CD1c-positive myeloid dendritic cell (primary cell): ENCODE results near the gene DSCAML1.
A peak's percentile ranks its signal among the peaks of the same experiment; 100 is the strongest.

Experiments used
- DNase-seq: peaks from one replicate; pipeline ENCODE4 v3.0.0-alpha.2; 2016; ENCODE audit errors: extremely low spot score

Gene DSCAML1

DNA sequence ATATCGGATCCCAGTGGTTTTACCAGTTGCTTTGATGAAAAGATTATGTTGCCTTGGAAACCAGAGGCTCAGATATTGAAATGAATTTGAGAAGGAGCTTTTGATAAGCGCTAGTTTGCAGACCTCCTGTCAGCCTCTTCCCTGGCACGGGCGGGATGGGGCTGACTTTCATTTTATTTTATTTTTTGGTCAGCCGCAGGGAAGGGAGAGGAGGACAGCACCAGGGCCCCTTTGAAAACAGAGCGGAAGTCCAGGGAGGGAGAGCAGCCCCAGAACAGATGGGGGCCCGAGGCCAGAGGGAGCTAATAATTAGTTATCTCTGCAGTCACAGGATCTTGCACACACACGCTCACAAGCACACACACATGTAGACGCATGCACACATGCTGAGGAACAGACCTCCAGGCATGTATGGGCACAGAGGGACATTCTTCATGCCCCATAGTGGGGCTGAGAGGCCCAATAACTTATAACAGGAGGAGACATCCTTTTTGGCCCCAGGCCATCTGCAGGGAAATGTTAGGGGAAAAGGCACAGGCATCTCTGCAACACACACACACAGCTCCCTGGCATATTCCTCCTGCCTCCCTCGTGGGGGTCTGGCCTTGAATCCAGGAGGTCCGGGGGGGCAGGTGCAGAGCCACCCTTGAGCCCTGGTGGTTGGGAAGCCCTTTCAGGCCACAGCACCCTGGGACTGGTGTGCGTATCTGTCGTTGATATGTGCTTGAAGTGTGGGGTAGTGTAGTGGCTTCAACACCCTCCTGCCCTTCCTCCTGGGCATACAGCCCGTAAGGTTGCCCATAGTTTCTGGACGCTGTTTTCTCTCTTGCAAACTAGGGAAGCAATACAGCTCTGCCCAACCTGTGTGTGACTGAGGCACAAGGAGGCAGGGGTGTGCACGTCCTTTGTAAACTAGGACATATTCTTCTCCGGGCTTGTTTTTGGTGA lies 352.0 kb downstream of the DSCAML1 start:
- no peak for DNase-seq

DNA sequence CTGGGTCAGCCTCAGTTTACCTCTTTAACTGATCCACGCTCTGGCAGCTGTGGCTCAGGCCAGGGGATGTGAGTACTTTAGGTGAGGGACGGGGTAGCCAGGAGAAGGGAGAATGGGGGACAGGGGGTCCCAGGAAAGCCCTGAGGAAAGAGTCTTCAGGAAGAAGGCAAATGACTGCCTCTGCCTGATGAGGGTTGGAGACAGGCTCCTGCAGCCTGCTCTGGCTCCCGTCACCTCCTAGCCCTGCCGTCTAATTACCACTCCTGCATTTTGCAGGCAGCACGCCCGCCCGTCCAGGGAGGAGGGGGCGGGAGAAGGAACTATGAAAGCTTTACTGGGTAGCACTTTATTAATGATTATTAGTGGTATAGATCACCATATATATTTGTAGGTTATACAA lies 352.8 kb downstream of the DSCAML1 start:
- no peak for DNase-seq

DNA sequence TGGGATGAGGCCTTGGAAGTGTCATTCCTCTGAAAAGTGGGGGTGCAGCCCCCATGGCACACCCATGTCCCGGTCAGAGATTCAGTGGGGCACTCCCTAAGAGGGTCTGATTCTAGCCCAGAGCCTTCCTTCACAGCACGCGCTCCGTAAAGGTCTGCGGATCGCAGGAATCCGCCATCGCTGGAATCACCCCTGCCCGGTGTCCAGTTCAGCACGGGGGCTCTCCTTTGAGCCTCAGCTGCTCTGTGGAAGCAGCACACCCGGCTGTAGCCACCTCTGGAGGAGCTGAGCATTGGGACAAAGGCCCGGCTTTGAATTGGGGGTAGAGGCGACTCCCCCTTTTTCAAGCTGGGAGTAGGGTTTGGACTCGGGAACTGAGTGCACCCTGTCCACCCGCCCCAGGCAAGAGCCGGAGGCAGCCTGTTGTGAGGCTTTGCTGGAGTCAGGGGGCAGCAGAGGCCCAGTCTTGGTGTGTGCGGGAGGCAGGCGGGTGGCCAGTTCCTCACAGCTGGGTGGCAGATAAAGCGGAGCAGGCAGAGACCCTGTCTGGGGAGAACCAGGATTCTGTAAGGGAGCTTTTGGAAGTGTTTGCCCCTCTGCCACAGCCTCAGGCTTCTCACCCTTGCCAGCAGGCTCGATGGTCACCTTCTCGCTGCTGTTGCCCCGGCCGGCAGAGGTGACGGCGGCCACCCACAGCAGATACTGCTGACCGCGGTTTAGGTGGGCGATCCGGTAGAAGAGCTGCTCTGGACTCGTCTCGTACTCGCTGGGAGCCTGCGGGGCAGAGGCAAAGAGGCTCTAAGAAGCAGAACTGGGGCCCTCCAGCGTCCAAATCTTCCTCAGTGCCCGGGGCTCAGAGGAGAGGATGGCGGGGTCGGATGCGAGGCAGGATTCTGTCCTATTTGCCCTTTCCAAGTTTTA lies 353.5 kb downstream of the DSCAML1 start:
- DNase-seq, result peak; percentile 47

DNA sequence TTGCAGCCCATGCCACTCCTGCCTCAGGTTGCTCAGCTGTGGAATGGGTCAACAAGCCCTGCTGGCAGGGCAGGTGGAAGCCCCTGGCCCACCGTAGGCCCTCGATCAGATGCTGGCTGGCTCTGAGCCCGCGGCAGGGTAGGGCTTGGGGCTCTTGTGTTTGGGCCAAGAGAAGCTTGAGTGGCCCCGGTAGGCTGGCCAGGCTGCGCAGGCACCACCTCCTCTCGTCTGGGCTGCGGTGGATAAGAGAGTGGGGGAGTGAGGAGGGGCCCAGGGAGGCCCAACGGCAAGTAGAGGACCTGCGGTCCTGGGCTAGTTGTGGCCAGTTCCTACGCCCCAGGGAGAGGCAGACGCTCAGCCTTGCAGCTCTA lies 354.2 kb downstream of the DSCAML1 start:
- no peak for DNase-seq

DNA sequence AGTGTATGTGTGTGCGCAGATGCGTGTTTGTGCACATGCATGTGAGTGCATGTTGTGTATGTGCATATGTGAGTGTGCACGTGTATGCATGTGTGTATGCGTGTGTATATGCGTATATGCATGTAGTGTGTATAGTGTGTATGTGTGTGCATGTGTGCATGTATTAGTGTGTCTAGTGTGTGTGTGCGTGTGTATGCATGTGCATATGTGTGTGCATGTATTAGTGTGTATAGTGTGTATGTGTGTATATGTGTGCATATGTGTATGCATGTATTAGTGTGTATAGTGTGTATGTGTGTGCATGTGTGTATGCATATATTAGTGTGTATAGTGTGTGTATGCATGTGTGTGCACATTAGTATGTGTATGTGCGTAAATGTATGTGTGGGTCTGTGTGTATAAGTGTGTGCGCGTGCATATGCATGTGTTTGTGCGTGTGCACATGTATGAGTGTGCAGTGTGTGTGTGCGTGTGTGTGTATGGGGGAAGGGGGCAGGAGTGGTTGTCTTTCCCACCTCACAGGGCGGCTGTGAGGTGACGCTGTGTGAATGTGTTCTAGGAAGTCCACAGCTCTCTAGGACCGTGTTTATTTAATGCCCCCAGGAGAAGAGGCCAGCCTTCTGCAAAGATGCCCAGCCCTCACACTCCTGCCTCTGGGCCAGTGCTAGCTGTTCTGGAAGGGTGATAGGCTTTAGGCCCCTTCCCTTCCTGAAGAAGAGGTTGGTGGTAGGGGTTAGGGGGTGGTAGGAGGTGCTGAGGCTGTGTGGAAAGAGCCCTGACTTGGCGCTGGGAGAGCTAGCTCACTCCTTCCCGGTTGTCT lies 354.8 kb downstream of the DSCAML1 start:
- no peak for DNase-seq

DNA sequence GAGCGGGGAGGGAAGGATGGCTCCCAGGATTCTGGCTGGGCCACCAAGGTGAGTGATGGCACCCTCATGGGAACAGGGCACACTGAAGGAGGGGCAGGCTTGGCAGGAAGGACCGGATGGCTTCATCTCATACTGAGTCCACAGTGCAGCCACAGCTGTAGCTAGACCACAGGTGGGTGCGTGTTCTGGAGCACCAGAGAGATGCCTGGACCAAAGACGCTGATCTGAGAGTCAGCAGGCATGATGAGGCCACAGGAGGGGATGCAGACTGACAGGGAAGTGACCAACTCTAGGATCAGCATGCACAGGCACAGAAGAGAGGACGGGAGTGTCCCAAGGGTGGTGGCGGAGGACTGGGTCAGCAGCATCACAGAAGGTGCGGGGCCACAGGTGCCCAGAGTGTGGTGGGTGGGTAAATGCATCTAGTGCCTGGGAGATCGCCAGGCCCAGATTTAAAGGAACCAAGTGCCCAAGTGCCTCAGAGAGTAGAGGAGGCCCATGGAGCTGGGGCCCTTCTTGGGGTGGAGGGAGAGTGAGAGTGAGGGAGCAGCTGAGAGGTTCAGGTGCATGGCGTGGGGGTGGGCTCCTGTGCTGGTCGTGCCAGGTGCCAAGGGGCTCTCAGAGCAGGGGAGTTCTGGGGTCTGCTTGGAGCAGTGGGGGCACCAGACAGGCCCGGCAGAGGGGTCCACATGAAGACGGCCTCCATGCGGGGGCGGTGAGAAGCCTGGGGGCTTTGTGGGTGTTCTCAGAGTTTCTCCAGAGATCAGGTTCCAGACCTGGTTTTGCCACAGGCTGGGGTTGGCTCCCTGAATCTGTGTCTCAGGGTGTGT lies 355.7 kb downstream of the DSCAML1 start:
- DNase-seq, result no peak

DNA sequence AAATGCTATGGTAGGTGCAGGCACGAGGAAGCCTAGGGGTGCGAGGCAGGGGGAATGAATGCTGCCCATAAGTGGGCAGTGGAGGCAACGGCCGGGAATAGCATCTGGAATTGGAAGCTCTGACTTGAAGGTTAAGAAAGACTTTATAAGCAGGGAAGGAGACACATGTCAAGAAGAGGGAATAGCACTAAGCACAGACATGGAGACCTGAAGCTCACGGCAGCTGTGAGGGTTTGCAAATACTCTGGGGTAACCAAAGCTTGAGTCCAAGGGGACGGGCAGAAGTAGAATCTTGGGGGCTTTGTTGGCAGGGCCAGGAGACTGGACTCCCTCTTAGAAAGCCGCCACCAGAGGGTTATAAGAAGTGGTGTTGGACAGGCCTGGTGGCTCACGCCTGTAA lies 356.8 kb downstream of the DSCAML1 start:
- DNase-seq, result no peak

DNA sequence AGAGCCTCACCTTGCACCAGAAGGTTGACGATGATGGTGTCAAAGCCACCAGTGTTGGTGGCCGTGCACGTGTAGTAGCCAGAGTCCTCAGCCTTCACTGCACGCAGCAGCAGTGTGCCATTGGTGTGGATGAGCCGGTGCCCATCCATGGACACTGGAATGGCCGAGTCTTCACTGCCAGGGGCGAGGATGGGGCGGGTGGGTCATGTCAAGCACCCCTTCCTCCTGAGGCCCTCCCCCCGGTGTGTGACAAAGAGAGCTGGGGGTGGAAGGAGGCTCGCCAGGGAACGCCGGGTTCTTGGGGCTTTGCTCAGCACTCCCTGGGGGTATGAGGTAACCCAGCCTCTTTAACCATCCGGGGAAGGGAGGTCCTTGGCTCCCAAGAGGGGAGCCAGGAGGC lies 357.8 kb downstream of the DSCAML1 start:
- DNase-seq, result no peak

DNA sequence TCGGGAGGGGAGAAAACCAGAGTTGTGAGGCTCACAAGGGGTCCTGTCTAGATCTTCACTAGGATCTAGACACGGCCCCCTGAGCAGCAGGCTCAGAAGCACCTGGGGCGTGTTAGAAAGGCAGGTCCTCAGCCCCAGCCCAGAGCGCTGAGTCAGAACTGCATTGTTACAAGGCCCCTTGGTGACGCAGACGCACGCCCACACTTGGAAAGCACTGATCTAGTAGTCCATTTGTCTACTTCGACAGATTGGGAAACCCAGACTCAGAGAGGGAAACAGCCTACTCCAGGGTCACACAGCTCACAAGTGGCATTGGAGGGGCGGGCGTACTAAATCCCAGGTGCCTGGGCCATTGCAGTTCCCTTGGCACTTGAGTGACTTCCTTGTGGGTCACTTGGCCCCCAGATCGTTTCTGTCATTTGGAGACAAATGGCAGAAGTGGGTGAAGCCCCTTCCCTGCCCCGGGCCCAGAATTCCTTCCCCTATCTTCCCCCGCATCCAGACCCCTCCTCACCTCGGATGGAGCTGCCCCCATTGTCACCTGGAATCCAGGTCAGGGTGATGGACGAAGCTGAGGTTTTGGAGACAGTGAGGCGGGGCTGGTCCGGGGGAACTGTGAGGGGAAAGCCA lies 358.5 kb downstream of the DSCAML1 start:
- no peak for DNase-seq

DNA sequence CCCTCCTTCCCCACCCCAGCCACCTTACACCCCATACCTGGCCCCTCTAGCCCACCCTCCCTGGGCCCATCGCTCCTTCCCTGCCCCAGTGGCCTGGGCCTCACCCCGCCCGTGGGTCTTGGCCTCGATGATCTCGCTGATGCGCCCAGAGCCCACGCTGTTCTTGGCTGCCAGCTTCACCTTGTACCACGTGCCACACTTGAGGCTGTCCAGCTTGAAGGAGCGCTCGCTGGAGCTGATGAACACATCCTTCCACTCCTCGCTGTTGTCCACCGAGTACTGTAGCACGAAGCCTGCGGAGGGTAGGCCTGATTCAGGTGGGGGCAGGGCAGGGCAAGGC lies 359.3 kb downstream of the DSCAML1 start:
- no peak for DNase-seq

DNA sequence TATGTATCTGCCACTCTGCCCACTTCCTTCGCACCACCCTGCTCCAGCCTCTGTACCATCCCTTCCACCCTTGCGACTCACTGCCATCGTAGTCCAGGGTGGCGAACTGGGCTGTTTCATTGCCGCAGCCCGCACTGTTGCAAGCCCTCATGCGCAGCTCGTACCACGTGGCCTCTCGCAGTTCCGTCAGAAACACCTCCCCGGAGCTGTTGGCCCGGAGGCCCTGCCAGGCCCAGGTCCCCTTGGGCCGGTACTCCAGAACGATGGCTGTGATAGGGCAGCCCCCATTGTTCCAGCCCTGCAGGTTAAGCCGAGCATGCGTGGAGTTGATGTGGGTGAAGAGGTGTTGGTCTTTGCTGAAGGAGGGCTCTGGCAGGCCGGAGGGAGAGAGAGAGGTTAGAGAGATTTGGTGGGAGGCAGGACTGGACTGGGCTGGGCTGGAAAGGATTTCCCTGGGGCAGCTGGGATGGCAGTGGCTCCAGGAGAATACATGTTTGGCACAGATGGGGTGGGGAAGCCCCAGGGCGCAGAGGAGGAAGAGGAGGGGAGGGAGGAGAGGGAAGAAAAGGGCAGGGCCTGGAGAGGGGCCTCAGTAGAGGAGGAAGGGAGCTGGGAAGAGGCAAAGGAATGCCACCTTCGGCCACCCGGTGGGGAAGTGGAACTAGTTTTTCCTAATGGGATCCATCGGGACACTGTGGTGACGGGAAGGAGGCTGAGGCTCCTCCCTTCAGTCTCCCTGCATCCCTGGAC lies 359.8 kb downstream of the DSCAML1 start:
- no peak for DNase-seq

DNA sequence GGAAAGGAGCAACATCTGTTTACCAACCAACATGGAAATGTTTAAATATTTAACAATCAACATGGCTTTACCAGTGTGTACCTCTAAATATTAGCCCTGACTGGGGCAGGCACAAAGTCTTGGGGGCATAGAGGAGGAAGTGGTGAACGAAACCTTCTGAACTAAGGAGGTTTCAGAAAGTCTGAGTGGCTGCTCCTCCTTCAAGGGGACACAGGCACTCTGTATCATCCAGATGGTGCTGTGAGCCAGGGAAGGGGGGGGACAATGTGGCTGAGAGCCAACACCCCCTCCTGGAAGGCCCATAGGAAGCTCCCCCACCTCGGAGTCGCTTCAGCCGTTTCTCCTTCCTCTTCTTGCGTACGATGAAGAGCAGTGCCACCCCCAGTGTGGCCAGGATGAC lies 361.7 kb downstream of the DSCAML1 start:
- no peak for DNase-seq

DNA sequence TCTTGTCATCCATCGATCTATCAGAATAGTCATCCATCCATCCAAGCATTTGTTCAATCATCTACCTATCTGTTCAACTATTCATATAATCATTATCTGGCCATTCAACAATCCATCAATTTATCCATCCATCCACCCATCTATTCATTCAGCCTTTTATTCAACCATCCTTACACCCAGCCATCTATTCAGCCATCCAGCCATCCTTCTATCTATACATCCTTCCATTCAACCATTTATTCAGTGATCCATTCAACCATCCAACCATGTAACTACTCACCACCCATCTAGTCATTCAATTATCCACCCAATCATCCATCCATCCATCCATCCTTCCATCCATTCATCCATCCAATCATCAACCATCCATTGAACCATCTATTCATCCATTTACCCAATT lies 362.5 kb downstream of the DSCAML1 start:
- DNase-seq, result no peak

DNA sequence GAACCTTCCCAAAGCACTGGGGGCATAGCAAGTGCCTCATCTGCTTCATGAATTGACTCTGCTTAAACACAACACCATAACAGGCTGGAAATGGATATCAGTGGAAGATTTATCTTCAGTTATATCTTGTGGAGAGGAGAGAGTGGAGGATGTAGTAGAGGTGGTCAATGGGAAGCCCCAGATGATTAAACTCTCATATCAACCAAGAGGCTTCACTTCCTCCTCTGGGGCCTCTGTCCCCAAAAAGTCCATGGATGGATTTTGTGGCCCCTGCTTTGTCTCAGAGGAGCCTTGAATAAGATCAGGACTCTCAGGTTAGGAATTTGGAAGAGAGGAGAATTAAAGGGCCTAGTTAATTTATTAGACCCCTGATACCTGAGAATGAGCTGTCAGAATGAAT lies 363.3 kb downstream of the DSCAML1 start:
- DNase-seq, result no peak

DNA sequence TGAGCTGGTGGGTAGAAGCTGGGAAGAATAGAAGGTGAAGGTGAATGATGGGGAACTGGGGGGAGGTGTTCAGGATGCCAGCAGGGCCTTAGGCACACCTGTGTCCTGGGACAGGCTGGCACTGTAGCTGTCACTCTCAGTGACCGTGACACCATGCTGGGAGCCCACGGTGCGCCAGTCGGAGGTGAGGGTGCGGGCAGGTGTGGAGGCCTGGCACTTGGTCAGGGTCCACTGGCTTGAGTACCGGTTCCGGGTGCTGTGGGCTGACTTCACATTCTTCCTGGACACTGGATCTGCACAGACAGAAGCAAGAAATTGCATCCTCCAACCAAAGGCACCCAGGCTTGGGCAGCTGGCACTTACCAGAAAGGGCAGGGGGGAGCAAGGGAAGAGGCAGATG lies 365.6 kb downstream of the DSCAML1 start:
- no peak for DNase-seq

DNA sequence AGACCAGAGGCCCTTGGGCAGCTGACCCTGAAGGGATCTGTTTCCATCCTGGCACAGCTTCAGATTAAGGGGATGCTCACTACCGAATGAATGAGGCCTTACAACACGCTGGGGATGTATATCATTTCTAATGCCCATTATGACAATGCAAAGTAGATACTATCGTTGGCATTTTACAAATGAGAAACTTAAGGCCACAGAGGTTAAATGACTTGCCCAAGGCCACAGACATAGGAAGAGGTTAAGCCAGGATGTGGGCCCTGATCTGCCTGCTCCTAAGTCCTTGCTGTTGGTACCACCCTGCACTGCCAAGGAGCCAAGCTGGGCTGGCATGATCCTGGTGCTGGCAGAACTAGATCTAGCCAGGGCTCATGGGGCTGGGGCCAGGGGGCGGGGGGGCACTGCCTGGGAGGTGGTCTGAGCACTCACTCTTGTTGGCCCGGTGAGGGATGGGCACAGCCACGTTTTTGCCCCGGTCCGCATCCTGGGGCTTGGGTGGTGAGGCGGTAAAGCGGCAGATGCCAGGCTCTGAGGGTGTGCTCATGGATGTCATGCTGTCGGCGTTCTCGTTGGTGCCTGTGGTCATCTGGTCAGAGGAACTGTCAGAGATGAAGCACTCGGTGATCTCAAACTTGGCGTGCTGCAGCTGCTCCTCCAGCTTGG lies 366.6 kb downstream of the DSCAML1 start:
- DNase-seq, result no peak

DNA sequence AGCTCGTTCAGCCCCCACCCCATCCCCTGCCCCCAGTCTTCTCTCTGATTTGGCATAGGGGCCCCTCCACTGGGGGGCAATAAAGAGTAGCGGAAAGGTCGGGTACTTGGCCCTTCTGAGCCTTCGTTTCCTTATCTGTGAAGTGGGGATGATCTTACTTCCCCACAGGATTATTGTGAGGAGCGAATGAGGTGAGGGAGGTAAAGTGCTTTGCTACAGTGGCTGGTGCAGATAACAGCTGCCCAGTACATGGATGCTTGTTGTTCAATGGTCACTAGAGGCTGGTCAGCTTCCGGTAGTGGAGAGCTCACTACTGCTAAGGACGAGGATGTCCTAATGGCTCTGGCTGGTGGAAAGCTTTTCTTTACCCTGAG lies 368.2 kb downstream of the DSCAML1 start:
- no peak for DNase-seq

DNA sequence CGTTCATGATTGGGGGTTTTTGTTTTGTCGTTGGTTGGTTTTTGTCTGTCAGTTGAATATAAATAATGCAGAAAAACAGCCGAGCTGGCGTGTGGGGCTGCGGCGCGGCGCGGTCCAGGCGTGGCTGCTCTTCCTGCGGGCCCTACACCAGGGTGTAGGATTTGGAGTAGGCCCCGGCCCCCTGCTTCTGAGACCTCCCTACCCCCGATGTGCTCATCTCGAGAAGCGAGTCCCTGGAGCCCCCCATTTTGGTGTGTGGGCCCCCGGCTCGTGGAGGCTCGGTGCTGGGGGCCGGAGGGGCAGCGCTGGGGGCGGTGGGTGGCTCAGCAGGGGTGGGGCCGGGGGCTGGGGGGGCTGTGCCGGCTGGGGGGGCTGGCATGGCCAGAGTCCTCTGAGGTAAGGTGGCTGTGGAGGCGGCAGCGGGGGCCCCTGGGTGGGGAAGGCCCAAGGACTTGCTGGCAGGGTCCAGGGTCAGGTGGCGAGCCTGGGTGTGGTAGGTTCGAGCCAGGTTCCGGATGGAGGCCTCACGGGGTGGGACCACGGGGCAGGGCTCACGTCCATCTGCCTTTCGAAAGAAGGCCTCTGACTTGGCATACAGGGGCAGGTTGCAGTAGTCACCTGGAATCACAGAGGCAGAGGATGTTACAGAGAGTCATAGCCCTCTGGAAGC lies 368.7 kb downstream of the DSCAML1 start:
- DNase-seq, result no peak

DNA sequence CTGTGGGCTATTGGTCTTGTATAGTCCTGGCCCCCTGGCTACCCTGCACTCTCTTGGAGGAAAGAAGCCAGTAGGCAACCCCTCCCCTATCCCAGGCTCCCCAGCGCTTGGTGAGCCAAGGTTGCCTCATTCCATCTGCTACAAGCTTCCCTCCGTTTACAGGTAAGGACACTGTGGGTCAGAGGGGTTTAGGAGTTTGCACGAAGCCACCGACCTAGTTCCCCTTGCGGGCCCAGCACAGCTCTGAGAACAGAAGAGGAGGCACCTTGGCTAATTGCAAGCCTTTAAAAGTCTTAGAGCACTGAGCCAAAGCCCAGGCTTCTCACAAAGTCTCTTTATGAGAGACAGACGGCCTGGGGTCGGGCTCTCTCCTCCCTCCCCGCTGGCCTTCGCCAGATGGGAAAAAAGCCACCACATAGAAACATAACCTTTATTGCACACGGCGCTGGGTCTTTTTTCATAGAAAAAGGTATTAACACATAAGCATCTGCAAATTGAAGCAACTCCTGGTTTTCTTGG lies 369.6 kb downstream of the DSCAML1 start:
- no peak for DNase-seq
